Stomach (tissue), 4 donors: ENCODE measurements around the gene GABBR2.

Source experiments
- CTCF ChIP-seq, 7 experiments: fragments of 450-650 bp in 4 of 7; fragments of 200-600 bp in 3 of 7; sonication (generic) in 3 of 7; IDR thresholded peaks; one replicate each; pipeline ENCODE4 v1.5.1; 2016 to 2019; ENCODE audit warnings: antibody characterized with exemption in 7 of 7, control low read depth in 2 of 7, mild to moderate bottlenecking in 1 of 7
- EP300 ChIP-seq: sonication (generic); formaldehyde crosslinking; IDR thresholded peaks from one replicate; pipeline ENCODE4 v1.6.1; 2017; ENCODE audit warnings: antibody characterized with exemption

DNA sequence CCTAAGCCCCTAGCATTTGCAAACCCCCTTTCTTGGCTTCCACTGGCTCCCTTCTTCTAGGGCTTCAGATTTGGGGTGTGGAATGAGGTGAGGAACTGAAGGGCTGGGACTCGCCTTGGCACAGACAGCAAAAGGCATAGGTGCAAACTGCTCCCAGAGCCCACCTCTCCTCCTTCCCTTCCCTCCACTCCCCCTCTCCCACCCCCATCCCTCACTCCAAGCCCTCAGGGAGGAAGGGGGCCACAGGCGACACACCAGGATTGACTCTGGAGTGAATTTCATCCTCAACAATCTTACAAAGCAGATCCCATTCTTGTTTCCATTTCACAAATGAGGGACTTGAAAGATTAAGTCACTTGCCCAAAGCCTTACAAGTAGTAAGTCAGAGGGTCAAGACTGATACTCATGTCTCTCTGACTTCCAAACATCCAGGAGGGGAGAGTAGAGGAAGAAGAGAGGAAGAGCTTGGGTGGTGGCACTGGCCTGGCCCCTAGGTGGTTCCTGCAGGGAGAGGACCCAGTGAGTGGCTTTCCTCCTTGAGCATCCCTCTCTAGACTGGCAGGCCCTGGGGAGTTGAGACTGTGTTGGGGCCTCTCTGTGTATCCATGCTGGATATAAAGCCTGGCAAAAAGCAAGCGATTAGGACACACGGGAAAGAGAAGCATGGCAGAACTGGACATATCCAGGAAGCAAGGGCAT lies 193.1 kb downstream of the GABBR2 start:
- no peak for TF ChIP-seq CTCF (IDR thresholded peaks at IDR 0.05)
- TF ChIP-seq EP300: no peak
